SK-N-SH treated with all-trans-retinoic acid at 6 μM for 48 hours (cell line): Measurements from ENCODE around the gene LGR5.

ENCODE experiments used
- CSDC2 ChIP-seq: fragments of 250-450 bp; sonication (Bioruptor Pico); IDR thresholded peaks from 2 replicates; pipeline ENCODE4 v1.5.0; 2020; ENCODE audit warnings: mild to moderate bottlenecking, moderate library complexity
- OSR1 ChIP-seq: fragments of 250-450 bp; sonication (Bioruptor Pico); IDR thresholded peaks from 2 replicates; pipeline ENCODE4 v1.8.0; 2022; ENCODE audit warnings: moderate library complexity, mild to moderate bottlenecking, inconsistent platforms
- RARB ChIP-seq: fragments of 250-450 bp; sonication (Bioruptor Pico); IDR thresholded peaks from 2 replicates; pipeline ENCODE4 v1.8.0; 2021; ENCODE audit warnings: mild to moderate bottlenecking, moderate library complexity
- TCF4 ChIP-seq: fragments of 250-450 bp; sonication (Bioruptor Pico); IDR thresholded peaks from 2 replicates; pipeline ENCODE4 v1.8.0; 2021; ENCODE audit warnings: mild to moderate bottlenecking, moderate library complexity, borderline replicate concordance
- ZFP3 ChIP-seq: fragments of 250-450 bp; sonication (Bioruptor Pico); IDR thresholded peaks from 2 replicates; pipeline ENCODE4 v1.5.0; 2020; ENCODE audit warnings: mild to moderate bottlenecking, moderate library complexity
- ZNF8 ChIP-seq: fragments of 450-650 bp; formaldehyde crosslinking; IDR thresholded peaks from 2 replicates; pipeline ENCODE4 v1.5.0; 2020; ENCODE audit warnings: mild to moderate bottlenecking, moderate library complexity

GRCh38 chr12:71441836-71442566, 2.4 kb downstream of the LGR5 start:
- TF ChIP-seq ZFP3 (CRISPR knock-in tag) (no peak), ZNF8 (CRISPR knock-in tag) (no peak), CSDC2 (CRISPR knock-in tag) (no peak), OSR1 (CRISPR knock-in tag) (no peak), TCF4 (CRISPR knock-in tag) (no peak), RARB (CRISPR knock-in tag) (no peak)
